Effector CD4-positive, alpha-beta T cell (primary cell): ENCODE results near the gene MACROD2.
"Not testable (repeated sequence)": the region's sequence is repeated elsewhere in the genome, so short reads cannot be mapped to it uniquely, and the experiment has no call there.

Experiments used
- DNase-seq: peaks from one replicate; pipeline ENCODE4 v3.0.0-alpha.2; 2020

MACROD2 gene

GRCh38 chr20:15742627-15743026, 1747.3 kb downstream of the MACROD2 start:
- DNase-seq: no peak

GRCh38 chr20:15756002-15756753, 1760.9 kb downstream of the MACROD2 start:
- DNase-seq: no peak

- no peak for DNase-seq
Observed at GRCh38 chr20:15756754-15757115, 1761.4 kb downstream of the MACROD2 start.

GRCh38 chr20:15759594-15759993, 1764.3 kb downstream of the MACROD2 start:
- no peak for DNase-seq

GRCh38 chr20:15760001-15760621, 1764.8 kb downstream of the MACROD2 start:
- DNase-seq: no peak

GRCh38 chr20:15763366-15763765, 1768.0 kb downstream of the MACROD2 start:
- no peak for DNase-seq

GRCh38 chr20:15767586-15767985, 1772.3 kb downstream of the MACROD2 start:
- no peak for DNase-seq

- DNase-seq: no peak
Observed at GRCh38 chr20:15767999-15768741, 1772.9 kb downstream of the MACROD2 start.

- DNase-seq: no peak
Observed at GRCh38 chr20:15772826-15773225, 1777.5 kb downstream of the MACROD2 start.

GRCh38 chr20:15774926-15775325, 1779.6 kb downstream of the MACROD2 start:
- DNase-seq: no peak

GRCh38 chr20:15776770-15777466, 1781.6 kb downstream of the MACROD2 start:
- DNase-seq: no peak

- no peak for DNase-seq
Observed at GRCh38 chr20:15784020-15784419, 1788.7 kb downstream of the MACROD2 start.

GRCh38 chr20:15789079-15789478, 1793.8 kb downstream of the MACROD2 start:
- no peak for DNase-seq

- DNase-seq: no peak
Observed at GRCh38 chr20:15792855-15793254, 1797.5 kb downstream of the MACROD2 start.

GRCh38 chr20:15794409-15794808, 1799.1 kb downstream of the MACROD2 start:
- DNase-seq: no peak

- no peak for DNase-seq
Observed at GRCh38 chr20:15795305-15796019, 1800.1 kb downstream of the MACROD2 start.

GRCh38 chr20:15799871-15800270, 1804.6 kb downstream of the MACROD2 start:
- no peak for DNase-seq

GRCh38 chr20:15802020-15802419, 1806.7 kb downstream of the MACROD2 start:
- no peak for DNase-seq

GRCh38 chr20:15805154-15805553, 1809.8 kb downstream of the MACROD2 start:
- DNase-seq: no peak

- DNase-seq: no peak
Observed at GRCh38 chr20:15806105-15806504, 1810.8 kb downstream of the MACROD2 start.

- no peak for DNase-seq
Observed at GRCh38 chr20:15807271-15807670, 1812.0 kb downstream of the MACROD2 start.

- DNase-seq: not testable (repeated sequence)
Observed at GRCh38 chr20:15807771-15808170, 1812.5 kb downstream of the MACROD2 start.

- DNase-seq: no peak
Observed at GRCh38 chr20:15811951-15812350, 1816.6 kb downstream of the MACROD2 start.
